Sigmoid colon (tissue), 4 donors: ENCODE results near the gene CLEC3B.

Experiments used
- POLR2A ChIP-seq, 2 donors: fragments of 450-650 bp; IDR thresholded peaks; one replicate each; pipeline ENCODE4 v1.6.1; 2016; ENCODE audit warnings: antibody characterized with exemption in 2 of 2, mild to moderate bottlenecking in 2 of 2, moderate library complexity in 2 of 2
- POLR2AphosphoS5 ChIP-seq, 4 donors: sonication (generic); formaldehyde crosslinking; IDR thresholded peaks; one replicate each; pipeline ENCODE4 v1.6.1; 2017; ENCODE audit warnings: antibody characterized with exemption in 4 of 4
- TF ChIP-seq, protein P1 (sequence below), 4 experiments: fragments of 450-650 bp in 3 of 4; fragments of 200-600 bp in 1 of 4; IDR thresholded peaks; one replicate each; pipeline ENCODE4 v1.5.1; 2016 to 2019; ENCODE audit warnings: antibody characterized with exemption in 4 of 4, mild to moderate bottlenecking in 3 of 4, moderate library complexity in 2 of 4

- TF ChIP-seq POLR2AphosphoS5 (IDR thresholded peaks at IDR 0.05) (no peak), POLR2A (IDR thresholded peaks at IDR 0.05) (no peak)
- TF ChIP-seq, protein P1, sequence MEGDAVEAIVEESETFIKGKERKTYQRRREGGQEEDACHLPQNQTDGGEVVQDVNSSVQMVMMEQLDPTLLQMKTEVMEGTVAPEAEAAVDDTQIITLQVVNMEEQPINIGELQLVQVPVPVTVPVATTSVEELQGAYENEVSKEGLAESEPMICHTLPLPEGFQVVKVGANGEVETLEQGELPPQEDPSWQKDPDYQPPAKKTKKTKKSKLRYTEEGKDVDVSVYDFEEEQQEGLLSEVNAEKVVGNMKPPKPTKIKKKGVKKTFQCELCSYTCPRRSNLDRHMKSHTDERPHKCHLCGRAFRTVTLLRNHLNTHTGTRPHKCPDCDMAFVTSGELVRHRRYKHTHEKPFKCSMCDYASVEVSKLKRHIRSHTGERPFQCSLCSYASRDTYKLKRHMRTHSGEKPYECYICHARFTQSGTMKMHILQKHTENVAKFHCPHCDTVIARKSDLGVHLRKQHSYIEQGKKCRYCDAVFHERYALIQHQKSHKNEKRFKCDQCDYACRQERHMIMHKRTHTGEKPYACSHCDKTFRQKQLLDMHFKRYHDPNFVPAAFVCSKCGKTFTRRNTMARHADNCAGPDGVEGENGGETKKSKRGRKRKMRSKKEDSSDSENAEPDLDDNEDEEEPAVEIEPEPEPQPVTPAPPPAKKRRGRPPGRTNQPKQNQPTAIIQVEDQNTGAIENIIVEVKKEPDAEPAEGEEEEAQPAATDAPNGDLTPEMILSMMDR (IDR thresholded peaks at IDR 0.05) = no peak
Observed at GRCh38 chr3:45059132-45059531, 33.0 kb downstream of the CLEC3B start.
